Measurements from ENCODE around the gene NAGK. TPM values are rescaled to one million over a fixed set of nuclear protein-coding genes. Genes with fewer than 3 reads are reported as not detected.
A peak's percentile ranks its signal among the peaks of the same experiment; 100 is the strongest.

The NAGK gene
- total and polyA plus RNA-seq, 7 donors, result 36.3 to 93.1 (median 72.8) TPM

DNA sequence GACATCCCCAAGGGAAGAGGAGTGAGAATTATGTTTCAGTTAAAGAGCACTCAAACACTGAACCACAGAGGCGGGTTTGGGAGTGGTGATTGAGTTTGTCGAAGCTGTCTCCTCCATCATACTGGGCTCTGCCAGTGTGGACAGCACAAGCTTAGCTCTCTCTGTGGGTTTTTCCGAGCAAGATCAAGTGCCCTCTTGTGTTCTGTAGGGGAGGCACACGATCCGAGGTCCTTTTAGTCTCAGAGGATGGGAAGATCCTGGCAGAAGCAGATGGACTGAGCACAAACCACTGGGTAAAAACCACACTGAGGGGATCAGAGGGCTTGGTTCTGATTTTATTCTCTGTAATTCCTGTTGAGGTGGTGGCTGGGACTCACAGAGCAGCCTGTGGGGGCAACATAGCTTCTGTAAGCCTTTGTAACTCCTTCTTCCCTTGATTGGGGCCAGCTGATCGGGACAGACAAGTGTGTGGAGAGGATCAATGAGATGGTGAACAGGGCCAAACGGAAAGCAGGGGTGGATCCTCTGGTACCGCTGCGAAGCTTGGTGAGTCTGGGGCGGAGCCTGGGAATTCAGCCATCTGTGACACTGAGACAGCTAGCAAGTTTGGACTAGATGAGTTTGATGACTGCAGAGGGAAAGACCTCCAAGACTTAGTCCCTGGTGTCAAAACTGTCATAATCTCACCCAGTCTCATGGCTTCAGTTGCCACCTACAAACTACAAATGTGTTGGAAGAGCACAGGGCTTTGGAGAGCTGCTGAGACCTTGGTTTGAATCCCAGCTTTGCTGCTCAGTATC lies 2.0 kb downstream of the NAGK start:
- no peak overlapping the region for H3K4me3 ChIP-seq
- H3K9me3 ChIP-seq, result no peaks in the 10 kb centered on the region
- H3K36me3 ChIP-seq, result peaks cover 6 to 42% (median 18%) of the 10 kb centered on the region in 4 donors
- DNase-seq, result peak; percentile 56
- peaks cover 0 to 38% (median 34%) of the 10 kb centered on the region in 4 donors for H3K4me1 ChIP-seq
- no peak overlapping the region for H3K27ac ChIP-seq
- intact Hi-C loops (cut with DNase I), result no loop called here
- TF ChIP-seq CTCF (IDR thresholded peaks at IDR 0.05) (no peak), POLR2A (IDR thresholded peaks at IDR 0.05) (no peak), POLR2AphosphoS5 (IDR thresholded peaks at IDR 0.05) (no peak), EP300 (IDR thresholded peaks at IDR 0.05) (no peak)
- WGBS, 2 donors, result 51 to 68% methylated on average over 10 of the region's 10 CpGs
- no peaks in the 10 kb centered on the region for H3K27me3 ChIP-seq

DNA sequence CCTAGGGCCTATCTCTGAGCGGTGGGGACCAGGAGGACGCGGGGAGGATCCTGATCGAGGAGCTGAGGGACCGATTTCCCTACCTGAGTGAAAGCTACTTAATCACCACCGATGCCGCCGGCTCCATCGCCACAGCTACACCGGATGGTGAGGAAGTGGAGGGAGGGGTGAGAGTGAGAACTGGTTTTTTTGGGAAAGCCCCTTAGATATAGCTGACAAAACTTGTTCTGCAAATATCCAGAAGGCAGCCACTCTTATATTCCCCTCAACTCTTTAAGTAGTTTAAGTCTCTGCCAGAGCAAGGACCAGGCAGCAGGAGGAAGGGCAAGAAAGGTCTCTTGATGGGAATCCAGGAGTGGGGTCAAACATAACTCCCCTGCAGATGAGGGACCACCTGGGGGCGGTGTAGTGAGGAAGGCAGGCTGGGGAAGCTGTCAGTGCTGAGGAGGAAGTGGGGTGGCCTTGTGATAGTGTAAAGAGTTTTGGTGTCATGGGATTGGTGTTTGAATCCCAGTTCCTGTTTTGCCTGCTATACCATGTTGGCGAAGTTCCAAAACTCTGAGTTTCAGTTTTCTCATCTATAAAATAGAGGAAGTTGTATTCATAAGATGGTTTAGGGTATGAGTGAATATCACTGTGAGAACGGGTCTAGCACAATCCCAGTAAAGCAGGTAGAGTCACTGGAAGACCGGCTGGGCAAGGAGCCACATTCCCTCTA lies 3.4 kb downstream of the NAGK start:
- intact Hi-C loops (cut with DNase I), result no loop called here
- Histone ChIP-seq H3K27ac (peak overlapping the region in 3 of 4 donors; percentile 3 to 34 (median 25)), H3K27me3 (no peaks in the 10 kb centered on the region), H3K4me1 (peaks cover 0 to 38% (median 34%) of the 10 kb centered on the region in 4 donors), H3K4me3 (no peak overlapping the region), H3K36me3 (peaks cover 6 to 56% (median 26%) of the 10 kb centered on the region in 4 donors), H3K9me3 (no peaks in the 10 kb centered on the region)
- DNase-seq, result peak; percentile 66
- WGBS, 2 donors, result 57 to 72% methylated on average over 14 of the region's 14 CpGs
- TF ChIP-seq POLR2A (IDR thresholded peaks at IDR 0.05) (no peak), CTCF (IDR thresholded peaks at IDR 0.05) (no peak), EP300 (IDR thresholded peaks at IDR 0.05) (no peak), POLR2AphosphoS5 (IDR thresholded peaks at IDR 0.05) (no peak)

DNA sequence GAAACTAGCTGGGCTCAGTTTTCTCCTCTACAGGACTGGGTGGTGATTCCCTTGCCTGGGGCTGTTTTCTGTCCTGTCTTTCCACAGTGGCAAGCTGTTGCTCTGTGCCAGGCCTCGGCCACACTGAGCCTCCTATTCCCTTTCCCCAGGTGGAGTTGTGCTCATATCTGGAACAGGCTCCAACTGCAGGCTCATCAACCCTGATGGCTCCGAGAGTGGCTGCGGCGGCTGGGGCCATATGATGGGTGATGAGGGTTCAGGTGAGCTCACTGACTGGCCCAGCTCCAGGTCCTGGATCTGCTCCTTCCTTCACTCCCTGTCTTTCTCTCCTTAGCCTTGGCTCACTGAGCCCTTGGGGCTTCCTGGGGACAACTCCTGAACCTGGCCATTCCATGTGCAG lies 4.0 kb downstream of the NAGK start:
- TF ChIP-seq POLR2AphosphoS5 (IDR thresholded peaks at IDR 0.05), result no peak
- DNase-seq, result peak; percentile 63
- intact Hi-C loops (cut with DNase I), result no loop called here
- no peaks in the 10 kb centered on the region for H3K27me3 ChIP-seq
- WGBS, 2 donors, result 96% methylated on average over 4 of the region's 4 CpGs
- H3K4me1 ChIP-seq, result peaks cover 0 to 35% (median 31%) of the 10 kb centered on the region in 4 donors
- peak overlapping the region in 2 of 4 donors; percentile 1 to 29 for H3K27ac ChIP-seq
- no peaks in the 10 kb centered on the region for H3K9me3 ChIP-seq
- no peak overlapping the region for H3K4me3 ChIP-seq
- H3K36me3 ChIP-seq, result peaks cover 6 to 62% (median 28%) of the 10 kb centered on the region in 4 donors

DNA sequence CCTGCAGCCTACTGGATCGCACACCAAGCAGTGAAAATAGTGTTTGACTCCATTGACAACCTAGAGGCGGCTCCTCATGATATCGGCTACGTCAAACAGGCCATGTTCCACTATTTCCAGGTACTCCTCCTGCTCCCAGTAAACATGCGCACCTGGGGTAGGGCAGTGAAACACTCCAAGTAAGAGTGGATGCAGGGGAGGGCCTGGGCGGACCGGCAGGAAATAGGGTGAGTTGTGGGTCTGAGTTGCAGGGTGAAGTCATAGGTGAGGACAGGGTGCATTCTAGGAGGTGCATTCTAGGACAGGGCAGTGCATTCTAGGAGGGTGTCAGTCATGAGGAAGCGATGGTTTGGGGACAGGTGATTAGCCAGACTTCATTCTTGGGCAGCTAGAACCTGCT lies 5.0 kb downstream of the NAGK start:
- 89 to 98% methylated on average over 8 of the region's 8 CpGs for WGBS, 2 donors
- Histone ChIP-seq H3K27ac (no peak overlapping the region), H3K4me1 (peaks cover 0 to 33% (median 28%) of the 10 kb centered on the region in 4 donors), H3K4me3 (no peak overlapping the region), H3K9me3 (no peaks in the 10 kb centered on the region), H3K36me3 (peaks cover 6 to 72% (median 32%) of the 10 kb centered on the region in 4 donors), H3K27me3 (no peaks in the 10 kb centered on the region)
- intact Hi-C loops (cut with DNase I), result no loop called here
- DNase-seq, result peak; percentile 7
- TF ChIP-seq POLR2AphosphoS5 (IDR thresholded peaks at IDR 0.05), result no peak
- no peak for TF ChIP-seq CTCF (IDR thresholded peaks at IDR 0.05)
- TF ChIP-seq EP300 (IDR thresholded peaks at IDR 0.05), result no peak
- no peak for TF ChIP-seq POLR2A (IDR thresholded peaks at IDR 0.05)

GRCh38 chr2:71074893-71075395 lies 6.5 kb downstream of the NAGK start:
- peak; percentile 3 for DNase-seq
- Histone ChIP-seq H3K4me3 (no peak overlapping the region), H3K36me3 (peaks cover 6 to 85% (median 39%) of the 10 kb centered on the region in 4 donors), H3K9me3 (no peaks in the 10 kb centered on the region), H3K27me3 (no peaks in the 10 kb centered on the region), H3K4me1 (peaks cover 0 to 21% (median 17%) of the 10 kb centered on the region in 4 donors), H3K27ac (no peak overlapping the region)
- 94% methylated on average over 2 of the region's 2 CpGs for WGBS, 2 donors
- no peak for TF ChIP-seq CTCF (IDR thresholded peaks at IDR 0.05)
- no peak for TF ChIP-seq POLR2A (IDR thresholded peaks at IDR 0.05)
- intact Hi-C loops (cut with DNase I), result no loop called here

Data from sigmoid colon (tissue), 7 donors.